Left lobe of liver (tissue), 2 donors: ENCODE results near the gene EEF1G. TPM values are rescaled to one million over a fixed set of nuclear protein-coding genes. Genes with fewer than 3 reads are reported as not detected.
A peak's percentile ranks its signal among the peaks of the same experiment; 100 is the strongest.
"Not testable (repeated sequence)": the region's sequence is repeated elsewhere in the genome, so short reads cannot be mapped to it uniquely, and the experiment has no call there.

ENCODE experiments used
- ATAC-seq: fragments of 200-7000 bp; cut with Tn5 transposase; one replicate; pipeline ENCODE4 v1.9.1; 2020; ENCODE audit warnings: mild to moderate bottlenecking, moderate library complexity
- DNase-seq: peaks from one replicate; pipeline ENCODE4 v3.0.0-alpha.2; 2020; ENCODE audit warnings: low spot score
- total RNA-seq: library from RNA; stranded (reverse); gene quantifications from one replicate; pipeline ENCODE4 v1.2.1, GENCODE V29; 2021
- donor health status: DM: no; HTN: no; CAD: no; lungs with moderate emphysema.
- donor health status: DM: no; HTN: yes; CAD: no.

The EEF1G gene
- total RNA-seq, 1 donor from 2014 or later: 441 TPM

DNA sequence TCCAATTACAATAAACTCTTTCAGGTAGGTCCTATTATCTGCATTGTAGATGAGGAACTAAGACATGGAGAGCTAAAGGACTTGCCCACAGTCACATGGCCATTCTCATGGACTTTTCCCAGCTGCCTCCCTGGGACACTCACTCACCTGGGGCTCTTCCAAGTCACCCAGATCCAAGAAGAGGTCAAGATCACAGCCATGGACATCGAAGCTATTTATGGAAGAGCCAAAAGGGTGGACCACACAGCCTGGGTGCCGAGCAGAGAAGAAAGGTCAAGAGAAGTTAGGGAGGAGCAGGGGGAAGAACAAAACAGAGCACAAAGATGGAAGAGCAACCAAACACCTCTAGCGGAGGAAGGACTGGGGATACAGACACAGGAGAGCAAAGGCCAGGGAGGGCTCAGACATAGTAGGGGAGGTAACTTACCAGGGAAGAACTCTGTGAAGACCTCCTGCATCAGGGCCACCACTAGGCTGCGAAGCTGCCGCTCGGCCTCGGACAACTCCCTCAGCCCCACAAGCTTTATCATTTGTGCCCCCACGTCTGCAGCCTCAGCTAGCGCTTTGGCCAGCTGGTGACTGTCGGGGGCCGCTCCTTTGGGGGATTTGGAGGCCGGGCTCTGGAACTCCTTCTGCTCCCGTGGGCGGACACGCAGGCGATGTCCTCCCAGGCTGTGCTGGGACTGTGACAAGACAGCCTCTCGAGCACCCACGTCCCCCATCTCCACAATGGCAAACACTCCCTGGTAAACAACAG, 7.4 kb upstream of the EEF1G start:
- peak; percentile 72 for ATAC-seq

GRCh38 chr11:62579252-62579651, 5.6 kb upstream of the EEF1G start:
- DNase-seq: no peak
- no peak for ATAC-seq

More for the DNA sequence above, 7.4 kb upstream of the EEF1G start:
- no peak for DNase-seq

- ATAC-seq (no peak), DNase-seq (no peak)
Measured at GRCh38 chr11:62578541-62578940, 4.8 kb upstream of the EEF1G start.

- no peak for ATAC-seq
Measured at GRCh38 chr11:62577046-62577714, 3.5 kb upstream of the EEF1G start.

DNA sequence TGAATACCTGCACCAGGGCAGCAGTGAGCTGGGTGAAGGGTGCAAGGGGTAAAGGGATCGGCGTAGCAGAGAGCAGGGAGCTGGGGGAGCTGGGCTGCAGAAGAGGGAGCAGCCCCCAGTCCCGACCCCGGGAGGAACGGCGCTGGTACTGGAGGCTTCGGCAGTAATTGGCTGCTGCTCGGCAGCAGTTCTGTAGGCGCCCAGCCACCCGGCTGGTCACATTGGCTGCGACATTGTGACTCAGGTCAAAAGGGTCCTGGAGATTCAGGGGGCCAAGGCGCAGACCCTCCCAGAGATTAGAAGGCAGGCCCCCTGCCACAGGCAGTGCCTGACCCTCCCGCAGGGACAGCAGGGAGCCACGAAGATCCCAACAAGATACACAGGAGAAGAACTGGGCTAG, 2.1 kb upstream of the EEF1G start:
- no peak for ATAC-seq
- no peak for DNase-seq

More at GRCh38 chr11:62577046-62577714, 3.5 kb upstream of the EEF1G start:
- no peak for DNase-seq

DNA sequence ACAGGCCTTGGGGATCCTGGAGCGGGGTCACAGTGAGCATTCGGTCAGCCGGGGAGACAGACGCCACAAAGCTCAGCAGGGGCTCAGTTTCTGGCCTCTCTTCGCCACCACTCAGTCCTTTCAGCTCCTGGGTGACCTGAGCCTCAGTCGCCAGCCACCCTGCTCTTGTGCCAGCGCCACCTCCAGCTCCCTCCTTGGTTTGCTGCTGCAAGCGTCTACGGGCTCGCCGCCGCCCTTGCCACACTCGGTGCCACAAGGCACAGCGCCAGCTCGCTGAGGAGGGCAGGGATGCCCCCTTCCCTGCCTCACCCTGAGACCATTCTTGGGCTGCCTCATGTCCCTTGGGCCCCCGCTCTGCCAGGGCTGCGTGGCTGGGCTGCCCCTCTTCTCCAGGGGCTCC, 1.5 kb upstream of the EEF1G start:
- ATAC-seq: peak; percentile 2
- peak; percentile 61 for DNase-seq

- peak; percentile 31 for ATAC-seq
- DNase-seq: peak; percentile 61
Measured at GRCh38 chr11:62574363-62575071, 826 bp upstream of the EEF1G start.

- DNase-seq: no peak
- ATAC-seq: peak; percentile 2
Measured at GRCh38 chr11:62573006-62573591, 592 bp downstream of the EEF1G start.

DNA sequence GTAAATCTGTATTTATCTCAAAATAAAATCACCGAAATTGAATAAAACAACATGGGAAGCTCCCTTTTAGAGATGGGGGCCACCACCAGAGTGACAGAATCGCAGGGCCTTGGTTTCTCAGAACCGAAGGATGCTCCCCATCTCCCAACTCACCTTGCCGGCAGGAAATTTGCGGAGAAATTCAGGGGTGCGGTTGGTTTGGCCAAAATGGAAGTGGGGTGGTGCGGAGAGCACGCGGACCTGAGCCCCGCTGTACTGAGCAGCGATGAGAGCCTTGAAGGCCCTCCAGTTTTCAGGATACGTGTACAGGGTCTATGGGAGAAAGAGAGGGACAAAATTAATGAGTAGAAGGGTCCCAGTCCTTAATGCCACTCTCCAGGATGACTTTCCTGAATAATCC, 1.3 kb downstream of the EEF1G start:
- DNase-seq: no peak
- ATAC-seq: no peak

- not testable (repeated sequence) for ATAC-seq, DNase-seq
Measured at GRCh38 chr11:62571493-62571892, 2.2 kb downstream of the EEF1G start.

- not testable (repeated sequence) for DNase-seq, ATAC-seq
Measured at GRCh38 chr11:62570903-62571302, 2.8 kb downstream of the EEF1G start.

GRCh38 chr11:62569611-62570010, 4.1 kb downstream of the EEF1G start:
- ATAC-seq: no peak
- no peak for DNase-seq

- no peak for DNase-seq
- ATAC-seq: peak; percentile 35
Measured at GRCh38 chr11:62567018-62567633, 6.6 kb downstream of the EEF1G start.

DNA sequence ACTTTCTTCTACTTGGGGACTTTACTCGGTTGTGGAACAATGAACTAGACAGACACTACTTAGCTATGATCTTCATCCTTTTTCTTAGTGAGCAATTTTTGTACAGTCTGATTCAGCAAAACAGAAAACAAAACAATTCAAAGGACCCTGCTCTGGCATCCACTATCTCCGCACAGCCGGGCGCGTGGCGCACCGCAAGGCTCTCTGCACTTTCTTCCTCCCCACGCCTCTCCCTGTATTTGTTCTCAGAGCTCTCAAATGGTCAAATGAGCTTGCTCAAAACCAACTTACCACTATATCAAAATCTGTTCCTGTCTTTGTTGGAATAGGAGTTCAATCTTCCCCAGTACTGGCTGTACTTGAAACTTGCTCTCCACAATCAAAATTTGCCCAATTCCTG, 7.4 kb downstream of the EEF1G start:
- no peak for DNase-seq
- ATAC-seq: peak; percentile 15

- ATAC-seq: peak; percentile 54
Measured at GRCh38 chr11:62565100-62565802, 8.4 kb downstream of the EEF1G start.

GRCh38 chr11:62561677-62562230, 11.9 kb downstream of the EEF1G start:
- DNase-seq, ATAC-seq: not testable (repeated sequence)

More at GRCh38 chr11:62565100-62565802, 8.4 kb downstream of the EEF1G start:
- no peak for DNase-seq

- DNase-seq: peak; percentile 81
- peak; percentile 89 for ATAC-seq
Measured at GRCh38 chr11:62560566-62561103, 13.1 kb downstream of the EEF1G start.

DNA sequence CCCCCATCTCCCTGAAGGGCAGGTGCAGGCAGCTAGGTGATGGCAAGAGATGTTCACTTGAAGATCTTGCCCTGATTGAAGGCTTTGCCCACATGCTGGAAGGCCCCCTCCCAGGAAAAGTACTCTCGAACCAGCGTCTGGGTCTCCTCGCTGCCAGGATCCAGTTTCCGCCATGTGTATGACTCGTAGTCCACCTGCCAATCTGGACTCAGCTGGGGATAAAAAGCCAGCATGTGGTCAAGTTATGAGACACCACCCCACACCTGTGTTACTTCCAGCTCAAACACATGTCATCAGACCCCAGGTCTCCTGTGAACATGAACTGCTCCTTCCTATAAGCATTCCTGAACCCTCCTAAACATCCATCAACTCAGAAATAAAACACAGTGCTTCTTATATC, 14.1 kb downstream of the EEF1G start:
- not testable (repeated sequence) for DNase-seq, ATAC-seq

GRCh38 chr11:62559204-62559603, 14.5 kb downstream of the EEF1G start:
- no peak for ATAC-seq
- no peak for DNase-seq
